Ovary (tissue), 9 donors: Measurements from ENCODE around the gene CRYBG2. TPM values are rescaled to one million over a fixed set of nuclear protein-coding genes. Genes with fewer than 3 reads are reported as not detected.

Experiments used
- DNase-seq, 5 donors: peaks; one replicate each; pipeline ENCODE4 v3.0.0-alpha.2; 2019 to 2020
- H3K27ac ChIP-seq, 2 donors: fragments of 200-600 bp; one replicate each; pipeline versions ENCODE4 v1.5.1 to v1.8.0; 2019 to 2022
- H3K27me3 ChIP-seq: fragments of 200-600 bp; one replicate; pipeline ENCODE4 v1.8.0; 2022
- H3K36me3 ChIP-seq: fragments of 200-600 bp; sonication (generic); one replicate; pipeline ENCODE4 v1.5.1; 2019
- H3K4me1 ChIP-seq: one replicate; pipeline ENCODE4 v1.8.1; 2013; ENCODE audit warnings: mild to moderate bottlenecking, moderate library complexity; ENCODE audit not compliant: insufficient read depth
- H3K4me3 ChIP-seq: fragments of 200-600 bp; sonication (generic); one replicate; pipeline ENCODE4 v1.5.1; 2017
- H3K9me3 ChIP-seq, 2 donors: fragments of 200-600 bp in 1 of 2; sonication (generic) in 1 of 2; one replicate each; pipeline versions ENCODE4 v1.5.1 to v1.8.1; 2013 to 2019; ENCODE audit warnings: mild to moderate bottlenecking in 1 of 2, moderate library complexity in 1 of 2
- CTCF ChIP-seq, 3 donors: fragments of 450-650 bp in 2 of 3; fragments of 200-600 bp in 1 of 3; IDR thresholded peaks; one replicate each; pipeline versions ENCODE4 v1.5.1 to v1.8.0; 2016 to 2022; ENCODE audit warnings: antibody characterized with exemption in 3 of 3, mild to moderate bottlenecking in 1 of 3
- EP300 ChIP-seq: sonication (generic); formaldehyde crosslinking; IDR thresholded peaks from one replicate; pipeline ENCODE4 v1.6.1; 2017; ENCODE audit warnings: antibody characterized with exemption
- POLR2A ChIP-seq: fragments of 450-650 bp; IDR thresholded peaks from one replicate; pipeline ENCODE4 v1.6.1; 2017; ENCODE audit warnings: antibody characterized with exemption, mild to moderate bottlenecking, moderate library complexity
- WGBS, 3 donors: extraction: QIAGEN DNeasy Blood & Tissue Kit in 1 of 3; methylation state at CpG; one replicate each; pipeline versions ENCODE4 v1.1.5 to v1.1.7; 2013 to 2017; 5-methylcytosine and 5-hydroxymethylcytosine counted together
- intact Hi-C, 4 donors: fragments of 100-400 bp; cut with DNase I; formaldehyde crosslinking; loops; one replicate each; pipeline versions ENCODE4 v1.11.0 to v1.15.1; 2022 to 2023
- polyA plus RNA-seq, 2 donors: library from polyadenylated mRNA; stranded (reverse); fragments of 200-250 nt in 1 of 2; fragments of 350-450 nt in 1 of 2; fragmentation: Illumina TruSeq in 1 of 2; extraction: RNeasy Lipid Tissue Mini Kit (QIAGEN cat#74804) in 1 of 2; gene quantifications; one replicate each; pipeline ENCODE4 v1.2.3, GENCODE V29; 2013 to 2014
- total RNA-seq, 7 donors: library from RNA; depleted of rRNA in 2 of 7; stranded (reverse); fragments of >200 nt in 2 of 7; fragmentation: NEBNext Ultra II Directional in 3 of 7; extraction: Animal tissue kit (Norgen Biotek cat#: 25700) in 3 of 7; gene quantifications; one replicate each; pipeline versions ENCODE4 v1.1.0 to v1.2.4, GENCODE V29; 2016 to 2023
- donor health status: DM: no; HTN: no; CAD: no; lungs with moderate emphysema.
- donor health status: DM: no; HTN: no; CAD: no.
- donor health status: Bipolar disorder and iron deficiency.
- donor health status: DM: yes; HTN: yes; CAD: no.
- donor health status: DM: no; HTN: no; CAD: no.
- donor health status: DM: yes; HTN: yes; CAD: no.

Gene CRYBG2
- total and polyA plus RNA-seq, 9 donors, result 0.11 to 2.3 (median 0.23) TPM; not detected in 6

DNA sequence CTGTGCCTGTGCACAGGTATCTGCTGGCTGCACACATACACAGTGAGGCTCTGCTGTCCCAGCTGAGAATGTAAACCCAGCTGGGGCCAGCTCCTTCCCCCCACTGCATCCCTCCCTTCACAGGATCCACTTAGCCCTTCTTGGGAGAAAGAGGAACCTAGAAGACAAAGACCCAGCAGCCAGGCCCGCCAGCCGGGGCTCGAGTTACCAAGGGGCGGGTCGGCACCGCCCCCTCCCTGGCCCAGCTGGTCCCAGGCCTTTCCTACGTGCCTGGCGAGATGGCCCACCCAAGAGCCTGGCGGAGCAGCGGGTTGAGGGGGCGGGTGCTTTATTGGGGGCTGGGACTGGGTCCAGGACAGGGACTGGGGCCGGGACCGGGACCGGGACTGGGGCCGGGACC is 72.0 kb downstream of the CRYBG2 start:
- DNase-seq, result peak in 4 of 5 donors; percentile 55 to 72 (median 68)
- Histone ChIP-seq H3K27ac (peak overlapping the region in 1 of 2 donors; percentile 58), H3K36me3 (no peaks in the 10 kb centered on the region), H3K4me1 (peaks cover 6% of the 10 kb centered on the region), H3K27me3 (no peaks in the 10 kb centered on the region), H3K9me3 (no peaks in the 10 kb centered on the region), H3K4me3 (no peak overlapping the region)
- intact Hi-C loops, result no loop called here
- 10 to 23% (median 14%) methylated on average over 11 to 15 of the region's 15 CpGs for WGBS, 3 donors
- no peak for TF ChIP-seq CTCF (IDR thresholded peaks at IDR 0.05)
- no peak for TF ChIP-seq POLR2A

DNA sequence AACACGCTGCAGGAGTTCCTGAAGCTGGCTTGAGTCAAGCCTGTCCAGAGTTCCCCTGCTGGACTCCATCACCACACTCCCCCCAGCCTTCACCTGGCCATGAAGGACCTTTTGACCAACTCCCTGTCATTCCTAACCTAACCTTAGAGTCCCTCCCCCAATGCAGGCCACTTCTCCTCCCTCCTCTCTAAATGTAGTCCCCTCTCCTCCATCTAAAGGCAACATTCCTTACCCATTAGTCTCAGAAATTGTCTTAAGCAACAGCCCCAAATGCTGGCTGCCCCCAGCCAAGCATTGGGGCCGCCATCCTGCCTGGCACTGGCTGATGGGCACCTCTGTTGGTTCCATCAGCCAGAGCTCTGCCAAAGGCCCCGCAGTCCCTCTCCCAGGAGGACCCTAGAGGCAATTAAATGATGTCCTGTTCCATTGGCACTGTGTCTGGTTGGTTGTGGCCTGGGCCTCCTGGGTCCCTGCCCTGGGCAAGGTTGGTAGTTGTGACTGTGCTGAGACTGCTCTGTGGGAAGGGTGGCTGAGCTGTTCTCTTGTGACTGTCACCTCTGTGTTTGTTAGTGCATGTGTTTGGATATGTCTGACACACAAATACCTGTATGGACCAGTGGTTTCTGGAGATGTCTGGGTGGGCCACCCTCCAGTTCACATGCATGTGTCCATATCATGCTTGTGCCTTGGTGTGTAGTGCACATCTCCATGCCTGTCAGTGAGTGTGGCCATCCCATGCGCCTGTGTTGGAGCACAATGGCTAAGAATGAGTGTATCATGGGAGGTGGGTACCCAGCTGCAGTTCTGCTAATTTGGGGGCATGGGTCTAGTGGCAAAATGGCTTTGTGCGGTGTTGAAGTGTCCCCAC is 72.6 kb downstream of the CRYBG2 start:
- peak overlapping the region in 1 of 2 donors; percentile 58 for H3K27ac ChIP-seq
- H3K36me3 ChIP-seq, result no peaks in the 10 kb centered on the region
- no peak overlapping the region for H3K4me3 ChIP-seq
- no peak for TF ChIP-seq EP300
- TF ChIP-seq CTCF (IDR thresholded peaks at IDR 0.05), result no peak
- TF ChIP-seq POLR2A, result no peak
- 90 to 94% (median 91%) methylated on average over 5 of the region's 5 CpGs for WGBS, 3 donors
- intact Hi-C loops, result no loop called here
- peaks cover 6% of the 10 kb centered on the region for H3K4me1 ChIP-seq
- no peak for DNase-seq
- no peaks in the 10 kb centered on the region for H3K9me3 ChIP-seq
- no peaks in the 10 kb centered on the region for H3K27me3 ChIP-seq

- peak in 3 of 5 donors; percentile 40 to 58 (median 52) for DNase-seq
- H3K36me3 ChIP-seq, result no peaks in the 10 kb centered on the region
- intact Hi-C loops, result no loop called here
- no peaks in the 10 kb centered on the region for H3K27me3 ChIP-seq
- H3K4me1 ChIP-seq, result peaks cover 6% of the 10 kb centered on the region
- H3K27ac ChIP-seq, result peak overlapping the region; percentile 62 to 96
- 20 to 28% (median 26%) methylated on average over 20 of the region's 20 CpGs for whole genome bisulfite sequencing, 3 donors
- H3K4me3 ChIP-seq, result peak overlapping the region; percentile 80
- no peaks in the 10 kb centered on the region for H3K9me3 ChIP-seq
- TF ChIP-seq POLR2A, result no peak
- no peak for TF ChIP-seq EP300
- no peak for TF ChIP-seq CTCF (IDR thresholded peaks at IDR 0.05)
Observed at GRCh38 chr1:26280333-26281042, 73.4 kb downstream of the CRYBG2 start.

- DNase-seq, result peak; percentile 83 to 88 (median 85)
- Histone ChIP-seq H3K36me3 (no peaks in the 10 kb centered on the region), H3K9me3 (no peaks in the 10 kb centered on the region), H3K27ac (peak within 1 kb of the TSS; percentile 62 to 96), H3K4me1 (peaks cover 6% of the 10 kb centered on the region), H3K27me3 (no peaks in the 10 kb centered on the region), H3K4me3 (peak within 1 kb of the TSS; percentile 80)
- intact Hi-C loops, result no loop called here
- peak; percentile 86 for TF ChIP-seq POLR2A
- TF ChIP-seq EP300, result no peak
- TF ChIP-seq CTCF (IDR thresholded peaks at IDR 0.05), result peak; percentile 22 to 54 (median 53)
- WGBS, 3 donors, result 1 to 3% (median 1%) methylated on average over 37 to 66 of the region's 66 CpGs
Observed at GRCh38 chr1:26279456-26280332, 74.2 kb downstream of the CRYBG2 start, which contains the start of gene SH3BGRL3. TSS of gene SH3BGRL3 (plus strand) at chr1:26280086. CDS start at chr1:26280156, 70 bp downstream.
